NK-92 (cell line): ENCODE measurements around the gene SPEM2.

Experiments used
- DNase-seq: peaks from one replicate; lab custom pipeline; 2025; ENCODE audit not compliant: unreplicated experiment; lab: John Stamatoyannopoulos, UW

SPEM2 gene

DNA sequence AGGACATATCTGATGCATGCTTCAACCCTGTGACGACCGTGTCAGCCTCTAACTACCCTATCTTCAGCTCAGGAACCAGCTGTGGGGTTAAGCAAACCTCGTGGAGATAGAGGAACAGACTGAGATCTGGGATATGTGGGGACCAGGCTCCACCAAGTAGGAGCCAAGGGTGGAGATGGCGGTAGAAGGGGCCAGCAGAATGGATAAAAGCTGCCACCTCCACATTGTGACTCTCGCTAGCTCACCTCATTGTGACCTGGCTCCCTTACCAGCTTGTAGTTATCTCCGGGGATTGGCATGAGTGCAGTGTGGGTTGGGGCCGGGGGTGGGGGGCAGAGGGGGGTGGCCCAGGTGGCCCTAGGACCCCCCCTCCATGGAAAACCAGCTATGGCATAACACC is at the start of gene SPEM2:
SPEM2 (plus strand) TSS at position 301 of the 400 bp plus-strand sequence; CDS start at position 374, 73 bp downstream.
- no peak for DNase-seq

- DNase-seq: no peak
Measured at GRCh38 chr17:7379134-7379533, 46.3 kb upstream of the SPEM2 start.

- DNase-seq: no peak
Measured at GRCh38 chr17:7380321-7380720, 45.1 kb upstream of the SPEM2 start.

- no peak for DNase-seq
Measured at GRCh38 chr17:7380855-7381683, 44.3 kb upstream of the SPEM2 start, which contains the start of gene TNK1. Gene TNK1, plus strand, starts transcription at chr17:7381089. Its CDS starts 1,838 bp downstream, at chr17:7382927.

- no peak for DNase-seq
Measured at GRCh38 chr17:7382901-7383300, 42.5 kb upstream of the SPEM2 start.

GRCh38 chr17:7383371-7383741 is 42.1 kb upstream of the SPEM2 start:
- no peak for DNase-seq

DNA sequence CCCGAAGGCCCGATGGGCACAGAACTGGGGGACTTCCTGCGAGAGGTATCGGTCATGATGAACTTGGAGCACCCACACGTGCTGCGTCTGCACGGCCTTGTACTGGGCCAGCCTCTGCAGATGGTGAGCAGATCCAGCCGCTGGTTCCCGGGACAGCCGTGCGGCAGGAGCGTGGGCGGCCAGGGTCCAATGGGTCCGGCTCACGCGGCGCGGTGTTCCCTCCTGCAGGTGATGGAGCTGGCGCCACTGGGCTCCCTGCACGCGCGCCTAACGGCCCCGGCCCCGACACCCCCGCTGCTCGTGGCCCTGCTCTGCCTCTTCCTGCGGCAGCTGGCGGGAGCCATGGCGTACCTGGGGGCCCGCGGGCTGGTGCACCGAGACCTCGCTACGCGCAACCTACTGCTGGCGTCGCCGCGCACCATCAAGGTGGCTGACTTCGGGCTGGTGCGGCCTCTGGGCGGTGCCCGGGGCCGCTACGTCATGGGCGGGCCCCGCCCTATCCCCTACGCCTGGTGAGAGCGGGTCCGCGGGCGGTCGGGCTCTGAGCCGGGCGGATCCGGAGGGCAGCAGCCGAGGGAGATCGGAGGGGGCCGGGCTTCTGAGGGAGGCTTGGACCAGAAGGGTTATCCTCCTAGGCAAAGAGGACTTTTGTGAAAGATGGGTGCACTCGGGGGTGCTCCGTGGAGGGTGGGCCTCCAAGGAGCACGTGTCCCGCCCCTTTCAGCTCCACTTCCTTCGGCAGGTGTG is 41.5 kb upstream of the SPEM2 start:
- DNase-seq: no peak

DNA sequence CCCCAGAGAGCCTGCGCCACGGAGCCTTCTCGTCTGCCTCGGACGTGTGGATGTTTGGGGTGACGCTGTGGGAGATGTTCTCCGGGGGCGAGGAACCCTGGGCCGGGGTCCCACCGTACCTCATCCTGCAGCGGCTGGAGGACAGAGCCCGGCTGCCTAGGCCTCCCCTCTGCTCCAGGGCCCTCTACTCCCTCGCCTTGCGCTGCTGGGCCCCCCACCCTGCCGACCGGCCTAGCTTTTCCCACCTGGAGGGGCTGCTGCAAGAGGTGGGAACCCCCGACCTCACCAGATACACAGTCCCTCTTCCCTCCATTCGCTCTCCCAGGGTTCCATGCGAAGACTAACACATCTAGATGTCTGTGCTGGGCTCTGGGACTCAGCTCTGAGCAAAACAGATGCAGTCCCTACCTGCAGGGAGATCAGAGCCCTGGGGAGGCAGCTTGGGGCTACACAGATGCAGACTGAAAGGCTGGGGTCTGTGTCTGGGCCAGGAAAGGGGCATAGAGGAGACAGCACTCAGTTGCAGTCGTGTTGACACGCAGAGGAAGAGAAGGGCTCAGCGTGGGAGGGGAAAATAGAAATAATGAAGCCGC is 40.8 kb upstream of the SPEM2 start:
- DNase-seq: no peak

DNA sequence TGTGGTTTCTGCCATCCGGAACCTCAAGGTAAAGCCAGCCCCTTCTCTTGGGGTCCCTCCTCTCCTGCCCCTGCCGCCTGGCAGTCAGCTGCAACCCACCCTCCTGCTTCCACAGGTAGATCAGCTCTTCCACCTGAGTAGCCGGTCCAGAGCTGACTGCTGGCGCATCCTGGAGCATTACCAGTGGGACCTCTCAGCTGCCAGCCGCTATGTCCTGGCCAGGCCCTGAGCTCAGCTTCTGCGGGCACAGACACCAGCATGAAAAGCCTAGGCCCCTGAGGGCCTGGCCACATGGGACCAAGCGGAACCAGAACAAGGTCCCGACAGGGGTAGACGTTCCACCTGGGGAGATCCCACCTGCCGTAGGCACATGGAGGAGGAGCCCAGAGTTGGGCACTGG is 36.6 kb upstream of the SPEM2 start:
- DNase-seq: no peak

- DNase-seq: no peak
Measured at GRCh38 chr17:7389924-7390910, 35.2 kb upstream of the SPEM2 start.

- no peak for DNase-seq
Measured at GRCh38 chr17:7391307-7391706, 34.1 kb upstream of the SPEM2 start.

DNA sequence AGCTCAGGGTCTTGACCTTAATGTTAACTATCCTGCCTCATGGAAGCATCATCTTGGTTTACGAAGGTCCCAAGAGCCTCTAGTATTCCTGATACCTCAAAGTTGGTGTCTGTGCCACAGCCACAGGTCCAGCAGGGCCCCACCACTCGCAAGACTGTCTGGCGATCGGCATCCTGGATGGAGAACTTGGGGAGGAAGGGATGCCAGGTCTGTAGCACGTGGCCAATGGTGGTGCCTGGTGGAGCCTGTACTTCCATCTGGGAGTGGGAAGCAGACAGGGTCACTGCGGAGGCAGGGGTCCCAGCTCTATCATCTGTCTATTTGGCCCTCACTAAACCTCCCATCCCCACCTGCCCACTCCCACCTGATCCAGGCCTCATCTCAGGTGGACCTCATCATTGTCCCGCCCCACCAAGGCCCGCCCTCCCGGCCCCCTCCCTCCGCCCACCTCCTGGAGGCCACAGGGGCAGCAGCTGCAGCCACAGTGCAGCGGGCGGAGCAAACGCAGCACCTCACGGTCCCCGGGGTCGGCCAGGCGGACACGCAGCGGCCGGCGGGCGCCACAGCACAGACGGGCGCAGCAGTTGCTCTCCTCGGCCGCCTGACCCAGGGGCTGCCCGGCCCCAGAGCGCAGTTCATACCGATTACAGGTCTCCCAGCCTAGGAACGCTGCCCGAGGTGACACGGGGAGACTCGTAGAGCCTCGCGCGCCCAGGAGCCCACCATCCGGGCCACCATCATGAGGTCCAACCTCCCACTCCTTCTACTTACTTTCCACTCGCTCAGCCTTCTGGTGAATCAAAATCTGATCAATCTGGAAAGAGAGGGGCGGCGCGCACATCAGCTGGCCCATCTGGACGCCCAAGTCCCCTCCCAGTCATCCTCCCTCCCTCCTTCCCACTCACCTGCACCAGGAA is 32.5 kb upstream of the SPEM2 start:
- DNase-seq: no peak

- no peak for DNase-seq
Measured at GRCh38 chr17:7393613-7394451, 31.6 kb upstream of the SPEM2 start.

GRCh38 chr17:7394452-7395191 is 30.8 kb upstream of the SPEM2 start, which contains the start of gene PLSCR3:
Gene PLSCR3, minus strand, starts transcription at chr17:7394525. Its CDS starts 415 bp downstream, at chr17:7394110.
- DNase-seq: no peak

DNA sequence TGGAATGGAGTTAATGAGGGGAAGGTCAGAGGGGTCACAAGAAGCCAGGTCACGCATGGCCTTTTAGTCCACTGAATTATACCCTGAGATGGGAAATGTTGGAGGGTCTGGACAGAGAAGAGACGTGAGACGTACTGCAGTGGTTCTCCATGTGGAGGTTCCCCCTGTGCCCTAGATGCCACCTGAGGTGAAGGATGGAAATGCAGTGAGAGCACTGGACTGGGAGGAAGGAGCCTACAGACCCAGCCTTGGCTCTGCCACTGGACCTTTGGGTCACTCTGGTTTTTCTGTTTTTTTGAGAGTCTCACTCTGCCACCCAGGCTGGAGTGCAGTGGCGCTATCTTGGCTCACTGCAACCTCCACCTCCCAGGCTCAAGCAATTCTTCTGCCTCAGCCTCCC is 29.3 kb upstream of the SPEM2 start:
- DNase-seq: no peak

GRCh38 chr17:7398612-7399011 is 26.8 kb upstream of the SPEM2 start:
- DNase-seq: no peak

DNA sequence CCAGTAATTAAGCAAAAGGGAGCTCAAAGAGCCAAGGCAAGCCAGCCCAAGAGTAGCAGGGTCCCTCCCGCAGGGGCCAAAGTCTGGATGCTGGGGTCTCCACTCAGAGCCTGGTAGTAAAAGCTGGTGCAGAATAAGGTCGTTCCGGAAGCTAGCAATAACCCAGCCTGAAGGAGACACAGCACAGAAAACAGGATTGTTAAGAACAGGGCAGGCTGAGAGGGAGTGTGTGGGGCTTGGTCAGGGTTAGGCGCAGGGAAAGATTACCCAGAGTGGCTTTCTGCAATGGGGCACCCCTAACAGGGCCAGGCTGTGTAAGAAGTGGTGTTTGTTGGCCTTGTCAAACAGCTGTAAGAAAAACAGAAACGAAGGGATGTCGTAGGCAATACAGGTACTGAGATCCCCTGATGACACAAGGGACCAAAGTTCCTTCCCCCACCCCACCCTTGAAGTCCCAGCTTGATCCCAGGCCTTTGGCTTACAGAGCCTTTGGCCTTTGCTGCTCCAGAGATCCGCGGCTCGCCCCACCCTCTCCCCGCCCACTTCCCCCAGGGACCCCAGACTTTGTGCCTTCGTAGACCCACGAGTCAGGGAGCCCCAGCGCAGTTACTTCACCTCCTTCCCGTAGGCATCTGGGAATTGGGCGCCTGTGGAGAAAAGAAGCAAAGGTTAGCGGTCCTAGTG is 22.2 kb upstream of the SPEM2 start:
- no peak for DNase-seq

DNA sequence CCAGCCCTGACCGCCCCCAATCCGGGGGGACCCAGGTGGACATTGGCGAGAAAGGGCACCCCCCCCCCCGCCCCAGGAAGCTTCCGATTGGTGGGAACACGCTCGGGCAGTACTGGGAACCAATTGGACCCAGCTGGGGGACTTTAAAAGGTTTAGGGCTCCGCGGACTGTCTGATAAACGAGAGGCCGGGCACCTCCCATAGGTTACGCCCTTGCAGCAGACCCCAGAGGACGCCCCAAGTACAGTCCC is 21.8 kb upstream of the SPEM2 start:
- DNase-seq: no peak
